Mucosa of rectum (tissue), 2 donors: ENCODE data around the gene SLC17A5.
"Not testable (repeated sequence)": the region's sequence is repeated elsewhere in the genome, so short reads cannot be mapped to it uniquely, and the experiment has no call there.

Source experiments
- H3K27ac ChIP-seq, 2 donors: one replicate each; pipeline ENCODE4 v1.7.0; 2013; ENCODE audit warnings: inconsistent platforms in 2 of 2, low read depth in 2 of 2, low read length in 2 of 2
- H3K27me3 ChIP-seq, 2 donors: one replicate each; pipeline ENCODE4 v1.7.0; 2013; ENCODE audit warnings: low read length in 2 of 2; ENCODE audit not compliant: control insufficient read depth in 2 of 2, insufficient read depth in 2 of 2
- H3K36me3 ChIP-seq, 2 donors: one replicate each; pipeline ENCODE4 v1.7.0; 2013; ENCODE audit warnings: low read length in 2 of 2; ENCODE audit not compliant: control insufficient read depth in 2 of 2, insufficient read depth in 2 of 2
- H3K4me1 ChIP-seq, 2 donors: one replicate each; pipeline ENCODE4 v1.7.0; 2013; ENCODE audit warnings: low read length in 2 of 2, mild to moderate bottlenecking in 1 of 2; ENCODE audit not compliant: control insufficient read depth in 2 of 2, insufficient read depth in 2 of 2
- H3K4me3 ChIP-seq, 2 donors: one replicate each; pipeline ENCODE4 v1.7.0; 2013; ENCODE audit warnings: low read length in 2 of 2
- H3K9ac ChIP-seq, 2 donors: one replicate each; pipeline ENCODE4 v1.7.0; 2013; ENCODE audit warnings: low read length in 2 of 2, low read depth in 1 of 2, mild to moderate bottlenecking in 1 of 2
- H3K9me3 ChIP-seq, 2 donors: one replicate each; pipeline ENCODE4 v1.7.0; 2013; ENCODE audit warnings: low read length in 2 of 2; ENCODE audit not compliant: control insufficient read depth in 2 of 2
- donor health status: healthy.
- donor health status: Normal muscosa, but diverticular disease.

The SLC17A5 gene

DNA sequence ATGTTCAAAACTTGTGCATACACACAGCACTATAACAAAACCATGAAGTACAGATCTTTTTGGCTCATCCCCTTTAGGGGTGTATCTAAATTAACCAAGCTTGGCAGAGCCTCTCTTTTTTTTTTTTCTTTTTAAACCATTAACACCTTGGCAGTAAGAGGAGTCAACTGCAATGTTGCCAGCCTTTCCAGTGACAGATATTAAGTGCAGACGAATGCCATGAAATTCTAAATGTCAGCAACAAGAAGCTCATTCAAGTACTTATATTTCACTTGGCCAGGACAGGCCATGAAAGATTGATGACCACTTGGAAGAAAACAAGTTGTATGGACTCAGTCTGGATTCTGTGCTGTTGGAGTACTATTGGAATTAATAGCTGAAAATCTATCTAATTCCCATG, 49.8 kb downstream of the SLC17A5 start:
- no peaks in the 10 kb centered on the region for H3K4me1 ChIP-seq
- no peak overlapping the region for H3K9ac ChIP-seq
- no peaks in the 10 kb centered on the region for H3K9me3 ChIP-seq
- no peak overlapping the region for H3K27ac ChIP-seq
- H3K4me3 ChIP-seq: no peak overlapping the region
- H3K27me3 ChIP-seq: no peaks in the 10 kb centered on the region
- peaks cover 7 to 11% of the 10 kb centered on the region in 2 donors for H3K36me3 ChIP-seq

DNA sequence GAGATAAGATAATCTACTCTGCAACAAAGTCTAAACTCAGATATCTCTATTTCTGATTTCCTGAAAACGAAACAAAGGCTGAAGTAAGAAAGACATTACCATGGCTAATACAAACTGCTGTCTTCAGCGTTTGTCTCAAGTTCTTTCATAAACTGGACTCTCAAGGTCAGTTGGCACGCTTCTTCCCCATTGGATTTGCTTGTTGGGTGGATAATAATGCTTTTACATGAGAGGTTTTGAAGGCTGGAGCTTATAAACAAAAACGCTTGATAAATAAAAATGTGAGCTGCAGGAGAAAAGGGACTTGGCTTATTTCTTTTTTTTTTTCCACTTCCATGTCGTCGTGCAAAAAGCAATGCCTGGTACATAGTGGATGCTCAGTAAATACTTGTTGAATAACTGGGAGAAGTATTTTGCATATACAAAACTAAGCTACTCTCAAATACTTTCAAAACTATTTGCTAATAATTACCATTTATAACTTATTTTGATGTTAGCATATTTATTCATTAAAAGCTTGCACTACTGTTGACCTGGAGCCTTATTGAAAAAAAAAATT, 67.3 kb downstream of the SLC17A5 start:
- no peaks in the 10 kb centered on the region for H3K36me3 ChIP-seq
- H3K4me1 ChIP-seq: peaks cover 6 to 13% of the 10 kb centered on the region in 2 donors
- H3K9ac ChIP-seq: peak overlapping the region; percentile 41 to 42
- H3K27me3 ChIP-seq: no peaks in the 10 kb centered on the region
- peak overlapping the region; percentile 28 to 60 for H3K4me3 ChIP-seq
- H3K27ac ChIP-seq: peak overlapping the region; percentile 76 to 81
- H3K9me3 ChIP-seq: no peaks in the 10 kb centered on the region

DNA sequence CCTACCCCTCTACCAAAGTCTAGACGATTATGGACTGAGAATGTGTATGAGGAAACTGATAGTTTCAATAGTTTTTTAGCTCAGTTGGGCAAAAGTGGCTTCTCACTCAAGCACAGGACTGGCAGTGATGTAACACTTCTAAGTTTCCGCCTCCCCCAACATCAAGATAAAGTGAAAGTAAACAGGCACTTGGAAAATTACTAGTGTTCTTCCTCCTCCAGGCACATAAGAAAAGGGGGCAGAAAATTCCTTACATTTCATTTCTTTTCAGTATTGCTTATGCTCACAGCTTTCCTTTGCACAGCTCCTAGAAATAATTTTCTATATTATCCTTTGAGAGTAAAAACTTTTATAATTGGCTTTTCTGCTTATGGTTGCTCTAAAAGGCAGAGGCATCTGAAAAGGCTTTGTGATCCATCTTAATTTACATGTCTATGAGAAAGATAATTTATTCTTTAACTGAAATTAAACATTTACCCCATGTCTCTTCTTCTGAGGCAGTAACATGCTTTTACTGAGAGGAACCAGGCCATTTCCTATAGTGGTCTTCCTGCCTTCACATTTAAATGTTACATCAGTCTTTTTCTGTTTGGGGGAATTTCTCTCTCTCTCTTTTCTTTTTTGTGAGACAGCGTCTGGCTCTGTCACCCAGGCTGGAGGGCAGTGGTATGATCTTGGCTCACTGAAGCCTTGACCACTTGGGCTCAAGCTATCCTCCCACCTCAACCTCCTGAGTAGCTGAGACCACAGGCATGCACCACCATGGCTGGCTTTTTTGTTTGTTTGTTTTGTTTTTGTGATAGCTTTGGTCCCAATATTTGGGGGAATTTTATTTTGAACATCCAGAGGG, 68.0 kb downstream of the SLC17A5 start:
- no peaks in the 10 kb centered on the region for H3K27me3 ChIP-seq
- H3K4me1 ChIP-seq: peaks cover 6 to 15% of the 10 kb centered on the region in 2 donors
- H3K36me3 ChIP-seq: no peaks in the 10 kb centered on the region
- H3K9me3 ChIP-seq: no peaks in the 10 kb centered on the region
- peak overlapping the region; percentile 42 to 66 for H3K9ac ChIP-seq
- peak overlapping the region; percentile 76 to 81 for H3K27ac ChIP-seq
- peak overlapping the region; percentile 28 to 60 for H3K4me3 ChIP-seq

DNA sequence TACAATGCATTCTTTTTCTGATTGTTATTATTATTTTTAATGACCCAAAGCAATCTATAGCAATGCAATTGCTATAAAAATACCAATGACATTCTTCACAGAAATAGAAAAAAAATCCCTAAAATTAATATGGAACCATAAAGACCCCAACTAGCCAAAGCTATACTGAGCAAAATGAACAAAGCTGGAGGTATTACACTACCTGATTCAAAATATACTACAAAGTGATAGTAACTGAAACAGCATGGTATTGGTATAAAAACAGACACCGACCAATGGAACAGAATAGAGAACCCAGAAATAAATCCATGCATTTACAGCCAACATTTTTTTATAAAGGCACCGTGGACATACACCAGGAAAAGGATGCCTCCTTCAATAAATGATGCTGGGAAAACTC, 72.5 kb downstream of the SLC17A5 start:
- no peak overlapping the region for H3K9ac ChIP-seq
- peaks cover 14 to 22% of the 10 kb centered on the region in 2 donors for H3K4me1 ChIP-seq
- H3K27ac ChIP-seq: peak overlapping the region; percentile 79 to 86
- no peak overlapping the region for H3K4me3 ChIP-seq
- H3K9me3 ChIP-seq: no peaks in the 10 kb centered on the region
- no peaks in the 10 kb centered on the region for H3K36me3 ChIP-seq
- H3K27me3 ChIP-seq: no peaks in the 10 kb centered on the region

DNA sequence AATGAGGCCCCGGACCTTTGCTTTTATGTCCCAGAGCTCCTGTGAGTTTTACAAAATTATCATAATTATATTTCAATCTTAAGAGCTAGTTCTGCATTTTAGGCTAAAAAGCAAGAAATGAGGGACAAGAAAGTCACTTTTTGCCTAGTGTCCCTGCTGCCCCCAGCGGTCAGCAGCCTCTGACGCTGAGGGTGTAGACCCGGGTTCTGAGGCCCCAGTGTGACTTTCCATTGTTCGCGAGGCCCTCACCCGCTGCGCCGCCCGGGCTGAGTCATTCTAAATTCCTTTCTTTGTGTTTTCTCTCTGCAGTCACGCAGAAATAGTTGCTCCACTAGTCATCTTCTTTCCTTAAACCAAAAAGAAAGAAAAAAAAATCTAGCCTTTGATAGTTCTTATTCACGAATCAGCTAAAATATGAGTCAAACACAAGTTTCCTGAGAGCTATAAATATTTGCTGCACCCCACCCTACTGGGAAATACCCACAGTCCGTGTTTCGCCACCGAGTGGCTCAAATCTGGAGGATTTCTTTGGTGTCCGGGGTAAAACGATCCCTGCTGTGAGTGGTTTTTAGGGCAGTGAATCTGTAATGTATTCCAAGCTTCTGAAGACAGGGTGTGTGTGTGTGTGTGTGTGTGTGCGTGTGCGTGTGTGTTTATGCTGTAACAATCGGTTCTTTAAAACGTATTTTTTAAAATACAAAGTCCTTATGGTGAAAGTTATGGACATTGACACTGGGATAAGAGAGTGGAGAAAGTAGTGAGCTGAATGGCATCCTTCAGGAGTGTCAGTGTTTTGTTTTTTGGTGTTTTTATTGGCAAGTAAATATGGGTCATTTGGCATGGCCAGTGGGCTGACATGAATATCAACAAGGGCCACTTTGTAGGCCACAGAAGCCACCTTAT, 73.3 kb downstream of the SLC17A5 start:
- Histone ChIP-seq H3K4me3 (peak overlapping the region; percentile 38 to 66), H3K36me3 (no peaks in the 10 kb centered on the region), H3K9me3 (no peaks in the 10 kb centered on the region), H3K9ac (peak overlapping the region; percentile 38 to 66), H3K27me3 (no peaks in the 10 kb centered on the region), H3K27ac (peak overlapping the region; percentile 79 to 86), H3K4me1 (peaks cover 7 to 15% of the 10 kb centered on the region in 2 donors)

DNA sequence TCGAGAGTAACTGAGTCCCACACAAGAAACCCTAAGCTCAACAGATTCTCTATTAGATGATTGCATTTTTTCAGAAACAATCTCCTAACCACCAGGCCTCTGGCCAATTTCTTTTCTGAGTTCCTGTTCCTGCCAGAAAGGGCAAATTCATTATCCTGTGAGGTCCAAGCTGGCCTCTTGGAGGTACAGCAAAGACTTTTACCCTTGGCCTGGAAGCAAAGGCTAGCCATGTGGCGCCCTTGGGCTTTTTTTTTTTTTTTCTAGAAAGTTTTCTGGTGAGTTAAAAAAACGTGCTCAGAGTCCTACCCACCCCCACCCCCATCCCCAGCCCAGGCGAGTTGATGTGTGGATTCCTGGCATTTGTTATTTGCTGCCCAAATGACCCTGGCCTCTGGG, 73.9 kb downstream of the SLC17A5 start:
- H3K4me1 ChIP-seq: peaks cover 7 to 12% of the 10 kb centered on the region in 2 donors
- H3K9ac ChIP-seq: peak overlapping the region; percentile 38 to 66
- H3K4me3 ChIP-seq: no peak overlapping the region

DNA sequence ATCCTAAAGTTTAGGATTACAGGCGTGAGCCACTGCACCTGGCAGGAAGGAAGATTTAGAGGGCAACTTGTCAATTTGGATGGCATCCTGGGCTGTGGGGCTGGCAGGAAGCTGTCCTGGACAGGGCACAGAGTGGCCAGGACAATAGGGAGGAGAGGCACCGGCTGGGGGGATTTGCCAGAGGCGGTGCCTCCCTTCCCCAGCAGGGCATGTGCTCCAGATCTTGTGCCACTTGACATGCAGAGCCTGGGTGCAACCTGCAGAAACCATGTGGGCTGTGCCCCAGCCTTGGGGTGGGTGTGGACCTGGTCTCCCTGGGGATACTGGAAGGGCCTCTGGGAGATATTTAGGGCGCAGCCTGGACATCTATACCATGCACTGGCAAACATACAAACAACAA, 74.4 kb downstream of the SLC17A5 start:
- Histone ChIP-seq H3K4me1 (peaks cover 7 to 12% of the 10 kb centered on the region in 2 donors), H3K9ac (no peak overlapping the region), H3K4me3 (no peak overlapping the region), H3K9me3 (no peaks in the 10 kb centered on the region), H3K27me3 (no peaks in the 10 kb centered on the region), H3K36me3 (no peaks in the 10 kb centered on the region), H3K27ac (peak overlapping the region; percentile 75 to 79)

More for the DNA sequence above, 73.9 kb downstream of the SLC17A5 start:
- Histone ChIP-seq H3K36me3 (no peaks in the 10 kb centered on the region), H3K27ac (peak overlapping the region; percentile 79 to 86), H3K27me3 (no peaks in the 10 kb centered on the region), H3K9me3 (no peaks in the 10 kb centered on the region)

DNA sequence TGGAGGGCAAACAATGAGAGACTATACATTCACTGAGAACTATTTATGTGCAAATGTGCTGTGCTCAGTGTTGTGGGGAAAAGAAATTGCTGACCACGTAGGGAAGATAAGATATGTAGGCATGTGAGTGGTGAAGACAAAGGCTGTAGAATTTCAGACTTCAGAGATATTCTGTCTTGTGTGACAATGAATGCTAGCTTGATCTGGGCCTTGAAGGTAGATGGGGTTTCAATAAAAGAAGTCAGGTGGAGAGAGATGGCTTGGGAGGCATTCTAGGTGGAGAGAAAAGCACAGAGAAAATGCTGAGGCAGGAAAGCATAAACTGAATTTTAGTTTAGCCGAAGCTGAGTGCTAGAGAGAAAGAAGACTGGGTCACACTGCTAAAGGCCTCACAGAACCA, 76.1 kb downstream of the SLC17A5 start:
- Histone ChIP-seq H3K9me3 (no peaks in the 10 kb centered on the region), H3K27ac (no peak overlapping the region)

DNA sequence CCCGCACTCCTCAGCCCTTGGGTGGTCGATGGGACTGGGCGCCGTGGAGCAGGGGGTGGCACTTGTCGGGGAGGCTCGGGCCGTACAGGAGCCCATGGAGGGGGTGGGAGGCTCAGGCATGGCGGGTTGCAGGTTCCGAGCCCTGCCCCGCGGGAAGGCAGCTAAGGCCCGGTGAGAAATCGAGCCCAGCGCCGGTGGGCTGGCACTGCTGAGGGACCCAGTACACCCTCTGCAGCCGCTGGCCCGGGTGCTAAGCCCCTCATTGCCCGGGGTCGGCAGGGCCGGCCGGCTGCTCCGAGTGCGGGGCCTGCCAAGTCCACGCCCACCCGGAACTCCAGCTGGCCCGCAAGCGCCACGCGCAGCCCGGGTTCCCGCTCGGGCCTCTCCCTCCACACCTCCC, 81.3 kb downstream of the SLC17A5 start:
- not testable (repeated sequence) for H3K9ac ChIP-seq, H3K27me3 ChIP-seq, H3K4me3 ChIP-seq, H3K27ac ChIP-seq, H3K36me3 ChIP-seq, H3K9me3 ChIP-seq, H3K4me1 ChIP-seq

More for the DNA sequence above, 76.1 kb downstream of the SLC17A5 start:
- Histone ChIP-seq H3K36me3 (no peaks in the 10 kb centered on the region), H3K9ac (no peak overlapping the region), H3K4me3 (no peak overlapping the region), H3K4me1 (peaks cover 7 to 12% of the 10 kb centered on the region in 2 donors), H3K27me3 (no peaks in the 10 kb centered on the region)
